ENCODE results near the gene SLC25A4. TPM values are rescaled to one million over a fixed set of nuclear protein-coding genes. Genes with fewer than 3 reads are reported as not detected.

SLC25A4 gene
- total RNA-seq, 2 experiments from 2014 or later: 4.2 to 5.0 TPM

GRCh38 chr4:185120631-185120946 lies 22.5 kb upstream of the SLC25A4 start:
- ChIA-PET CTCF (interaction anchor here (1.1 kb wide), 1 partner anchor 18 kb away, joined by 3 read pairs; no protein-coding TSS in a partner anchor), POLR2A (no interaction called here)
- Mint-ChIP-seq H3K4me3 (no peak overlapping the region), H3K36me3 (ENCODE audit: low read depth) (no peaks in the 10 kb centered on the region), H3K27ac (no peak overlapping the region), H3K9me3 (ENCODE audit: low read depth) (no peaks in the 10 kb centered on the region), H3K4me1 (no peaks in the 10 kb centered on the region), H3K27me3 (peaks cover 19% of the 10 kb centered on the region)
- no peak for DNase-seq
- intact Hi-C loops (cut with DNase I, micrococcal nuclease): no loop called here
- ATAC-seq: no peak

GRCh38 chr4:185122681-185123345 lies 20.3 kb upstream of the SLC25A4 start:
- no peak overlapping the region for H3K4me3 Mint-ChIP-seq
- intact Hi-C loops (cut with DNase I, micrococcal nuclease): no loop called here
- POLR2A ChIA-PET: no interaction called here
- peaks cover 3% of the 10 kb centered on the region for H3K4me1 Mint-ChIP-seq
- no peak overlapping the region for H3K27ac Mint-ChIP-seq
- no peaks in the 10 kb centered on the region for H3K36me3 Mint-ChIP-seq (ENCODE audit: low read depth)
- CTCF ChIA-PET: interaction anchor here (1.4 to 2.3 kb wide), 2 partner anchors 12 to 17 kb away, joined by 3 to 9 read pairs; no protein-coding TSS in a partner anchor
- H3K27me3 Mint-ChIP-seq: peaks cover 20% of the 10 kb centered on the region
- no peaks in the 10 kb centered on the region for H3K9me3 Mint-ChIP-seq (ENCODE audit: low read depth)
- DNase-seq (no peak), ATAC-seq (no peak)

- intact Hi-C loops (cut with DNase I, micrococcal nuclease): no loop called here
- H3K4me3 Mint-ChIP-seq: no peak overlapping the region
Observed at GRCh38 chr4:185124006-185124405, 19.1 kb upstream of the SLC25A4 start.

GRCh38 chr4:185127021-185127925 lies 15.8 kb upstream of the SLC25A4 start:
- DNase-seq: no peak
- Mint-ChIP-seq H3K27ac (no peak overlapping the region), H3K4me1 (peaks cover 9% of the 10 kb centered on the region), H3K9me3 (ENCODE audit: low read depth) (no peaks in the 10 kb centered on the region), H3K4me3 (peak overlapping the region; percentile 47), H3K36me3 (ENCODE audit: low read depth) (no peaks in the 10 kb centered on the region), H3K27me3 (peaks cover 35% of the 10 kb centered on the region)
- intact Hi-C loops (cut with DNase I, micrococcal nuclease): loop anchor here in 1 of 2 experiments (5.0 kb wide), 1 partner anchor 110 kb away; the partner anchor contains the start of gene HELT
- ChIA-PET POLR2A (no interaction called here), CTCF (interaction anchor here (0.6 to 1.7 kb wide), 7 partner anchors 11 to 382 kb away, joined by 3 to 12 read pairs (median 3); no protein-coding TSS in a partner anchor)
- peak; percentile 17 for ATAC-seq

More at GRCh38 chr4:185124006-185124405, 19.1 kb upstream of the SLC25A4 start:
- Mint-ChIP-seq H3K27me3 (peaks cover 24% of the 10 kb centered on the region), H3K4me1 (peaks cover 7% of the 10 kb centered on the region), H3K9me3 (ENCODE audit: low read depth) (no peaks in the 10 kb centered on the region), H3K27ac (no peak overlapping the region), H3K36me3 (ENCODE audit: low read depth) (no peaks in the 10 kb centered on the region)
- ChIA-PET POLR2A (no interaction called here), CTCF (interaction anchor here (2.3 kb wide), 1 partner anchor 11 kb away, joined by 9 read pairs; no protein-coding TSS in a partner anchor)
- DNase-seq: no peak
- no peak for ATAC-seq

- peaks cover 9% of the 10 kb centered on the region for H3K4me1 Mint-ChIP-seq
- H3K4me3 Mint-ChIP-seq: peak overlapping the region; percentile 53
Observed at GRCh38 chr4:185128272-185129119, 14.6 kb upstream of the SLC25A4 start.

GRCh38 chr4:185134307-185134869 lies 8.7 kb upstream of the SLC25A4 start:
- POLR2A ChIA-PET: interaction anchor here (0.5 kb wide), 1 partner anchor 78 kb away, joined by 4 read pairs; no protein-coding TSS in a partner anchor
- DNase-seq: no peak
- CTCF ChIA-PET: interaction anchor here (0.5 to 4.2 kb wide), 29 partner anchors 9 to 470 kb away, joined by 3 to 62 read pairs (median 4); partner anchors contain the start of gene SLC25A4
- ATAC-seq: peak; percentile 70
- Mint-ChIP-seq H3K9me3 (ENCODE audit: low read depth) (no peaks in the 10 kb centered on the region), H3K27ac (no peak overlapping the region), H3K27me3 (peaks cover 28% of the 10 kb centered on the region), H3K4me1 (no peaks in the 10 kb centered on the region), H3K4me3 (no peak overlapping the region), H3K36me3 (ENCODE audit: low read depth) (no peaks in the 10 kb centered on the region)
- intact Hi-C loops (cut with DNase I, micrococcal nuclease): loop anchor here (1.0 to 5.0 kb wide), 5 partner anchors 94 to 388 kb away; no protein-coding TSS in a partner anchor

More at GRCh38 chr4:185128272-185129119, 14.6 kb upstream of the SLC25A4 start:
- ATAC-seq (peak; percentile 75), DNase-seq (peak; percentile 54)
- Mint-ChIP-seq H3K9me3 (ENCODE audit: low read depth) (no peaks in the 10 kb centered on the region), H3K27ac (no peak overlapping the region), H3K27me3 (peaks cover 33% of the 10 kb centered on the region), H3K36me3 (ENCODE audit: low read depth) (no peaks in the 10 kb centered on the region)
- CTCF ChIA-PET: interaction anchor here (0.7 to 1.7 kb wide), 9 partner anchors 11 to 414 kb away, joined by 3 to 12 read pairs (median 3); no protein-coding TSS in a partner anchor
- POLR2A ChIA-PET: no interaction called here
- intact Hi-C loops (cut with DNase I, micrococcal nuclease): loop anchor here in 1 of 2 experiments (5.0 kb wide), 1 partner anchor 111 kb away; the partner anchor contains the start of gene HELT

GRCh38 chr4:185137233-185137925 lies 5.7 kb upstream of the SLC25A4 start:
- Mint-ChIP-seq H3K4me3 (no peak overlapping the region), H3K4me1 (peaks cover 2% of the 10 kb centered on the region), H3K9me3 (ENCODE audit: low read depth) (no peaks in the 10 kb centered on the region), H3K36me3 (ENCODE audit: low read depth) (no peaks in the 10 kb centered on the region), H3K27me3 (peaks cover 31% of the 10 kb centered on the region), H3K27ac (no peak overlapping the region)
- no peak for ATAC-seq
- CTCF ChIA-PET: interaction anchor here (0.6 to 1.2 kb wide), 3 partner anchors 54 to 124 kb away, joined by 3 read pairs; no protein-coding TSS in a partner anchor
- intact Hi-C loops (cut with DNase I, micrococcal nuclease): no loop called here
- no peak for DNase-seq
- POLR2A ChIA-PET: no interaction called here

- H3K27ac Mint-ChIP-seq: no peak overlapping the region
- ChIA-PET CTCF (interaction anchor here (0.6 to 1.2 kb wide), 3 partner anchors 17 to 94 kb away, joined by 3 read pairs; no protein-coding TSS in a partner anchor), POLR2A (no interaction called here)
- H3K4me1 Mint-ChIP-seq: peaks cover 5% of the 10 kb centered on the region
- intact Hi-C loops (cut with DNase I, micrococcal nuclease): no loop called here
- peaks cover 31% of the 10 kb centered on the region for H3K27me3 Mint-ChIP-seq
- no peak overlapping the region for H3K4me3 Mint-ChIP-seq
- no peaks in the 10 kb centered on the region for H3K9me3 Mint-ChIP-seq (ENCODE audit: low read depth)
- DNase-seq: no peak
- no peaks in the 10 kb centered on the region for H3K36me3 Mint-ChIP-seq (ENCODE audit: low read depth)
- ATAC-seq: no peak
Observed at GRCh38 chr4:185138161-185138560, 4.9 kb upstream of the SLC25A4 start.

GRCh38 chr4:185139736-185140135 lies 3.3 kb upstream of the SLC25A4 start:
- Mint-ChIP-seq H3K9me3 (ENCODE audit: low read depth) (no peaks in the 10 kb centered on the region), H3K4me1 (peaks cover 10% of the 10 kb centered on the region), H3K27ac (no peak overlapping the region), H3K27me3 (peaks cover 37% of the 10 kb centered on the region), H3K4me3 (no peak overlapping the region), H3K36me3 (ENCODE audit: low read depth) (no peaks in the 10 kb centered on the region)
- DNase-seq (no peak), ATAC-seq (no peak)
- ChIA-PET POLR2A (no interaction called here), CTCF (no interaction called here)
- intact Hi-C loops (cut with DNase I, micrococcal nuclease): loop anchor here in 1 of 2 experiments (5.0 kb wide), 1 partner anchor 602 kb away; no protein-coding TSS in a partner anchor

GRCh38 chr4:185141777-185142176 lies 1.3 kb upstream of the SLC25A4 start:
- Mint-ChIP-seq H3K27ac (no peak overlapping the region), H3K4me3 (no peak overlapping the region), H3K9me3 (ENCODE audit: low read depth) (no peaks in the 10 kb centered on the region), H3K27me3 (peaks cover 33% of the 10 kb centered on the region), H3K36me3 (ENCODE audit: low read depth) (no peaks in the 10 kb centered on the region), H3K4me1 (peaks cover 10% of the 10 kb centered on the region)
- DNase-seq (no peak), ATAC-seq (no peak)
- POLR2A ChIA-PET: no interaction called here
- CTCF ChIA-PET: interaction anchor here (0.7 to 2.2 kb wide), 4 partner anchors 11 to 161 kb away, joined by 3 to 7 read pairs (median 4); no protein-coding TSS in a partner anchor
- intact Hi-C loops (cut with DNase I, micrococcal nuclease): loop anchor here in 1 of 2 experiments (5.0 kb wide), 1 partner anchor 604 kb away; no protein-coding TSS in a partner anchor

Data from activated CD4-positive, alpha-beta T cell treated with anti-CD3 and anti-CD28 coated beads for 36 hours (primary cell).